Keratinocyte (primary cell): ENCODE data around the gene PLCL1. TPM values are rescaled to one million over a fixed set of nuclear protein-coding genes. Genes with fewer than 3 reads are reported as not detected.

Experiments
- DNase-seq: peaks from one replicate; pipeline ENCODE4 v3.0.0-alpha.2; 2011; ENCODE audit warnings: low read depth, missing footprints, low spot score
- FAIRE-seq: peaks from 2 replicates; lab custom pipeline; 2011; peaks lifted over from hg19 to GRCh38; lab: Jason Lieb, UNC
- H2AFZ ChIP-seq: 2 replicates; pipeline ENCODE4 v1.6.0; 2012; ENCODE audit warnings: low read length, control low read depth, inconsistent platforms; ENCODE audit not compliant: control insufficient read depth
- H3K27ac ChIP-seq: 2 replicates; pipeline ENCODE4 v1.5.1; 2011; ENCODE audit warnings: low read length; ENCODE audit not compliant: control insufficient read depth, insufficient read depth
- H3K27me3 ChIP-seq: 3 replicates; pipeline ENCODE4 v1.6.0; 2011; ENCODE audit warnings: low read length; ENCODE audit not compliant: control insufficient read depth, insufficient read depth; ENCODE audit errors: extremely low read depth
- H3K36me3 ChIP-seq, 2 experiments: 2 replicates in 1 of 2; 3 replicates in 1 of 2; pipeline ENCODE4 v1.5.1; 2011; ENCODE audit warnings: low read length in 2 of 2, mild to moderate bottlenecking in 1 of 2; ENCODE audit not compliant: control insufficient read depth in 2 of 2, insufficient read depth in 2 of 2; ENCODE audit errors: extremely low read depth in 1 of 2
- H3K4me1 ChIP-seq: 3 replicates; pipeline ENCODE4 v1.5.1; 2011; ENCODE audit warnings: low read length; ENCODE audit not compliant: control insufficient read depth, insufficient read depth; ENCODE audit errors: extremely low read depth
- H3K4me2 ChIP-seq: 3 replicates; pipeline ENCODE4 v1.6.0; 2011; ENCODE audit warnings: low read depth, low read length; ENCODE audit not compliant: control insufficient read depth, insufficient read depth; ENCODE audit errors: extremely low read depth
- H3K4me3 ChIP-seq, 3 experiments: fragments of 200-600 bp in 1 of 3; sonication (generic) in 1 of 3; 2 replicates in 2 of 3; 3 replicates in 1 of 3; pipeline ENCODE4 v1.5.1; 2011 to 2016; ENCODE audit warnings: low read length in 3 of 3, mild to moderate bottlenecking in 3 of 3, control low read depth in 2 of 3, inconsistent platforms in 1 of 3, low read depth in 1 of 3, mixed read lengths in 1 of 3, mixed run types in 1 of 3, moderate library complexity in 1 of 3; ENCODE audit not compliant: control insufficient read depth in 2 of 3, insufficient read depth in 2 of 3; ENCODE audit errors: extremely low read depth in 1 of 3
- H3K79me2 ChIP-seq: 2 replicates; pipeline ENCODE4 v1.6.0; 2012; ENCODE audit warnings: low read length; ENCODE audit not compliant: control insufficient read depth, insufficient read depth
- H3K9ac ChIP-seq: 3 replicates; pipeline ENCODE4 v1.6.0; 2011; ENCODE audit warnings: low read length; ENCODE audit not compliant: control insufficient read depth, insufficient read depth; ENCODE audit errors: extremely low read depth
- H3K9me1 ChIP-seq: 3 replicates; pipeline ENCODE4 v1.6.0; 2011; ENCODE audit warnings: low read length; ENCODE audit not compliant: control insufficient read depth, insufficient read depth; ENCODE audit errors: extremely low read depth
- H3K9me3 ChIP-seq: 2 replicates; pipeline ENCODE4 v1.5.1; 2012; ENCODE audit warnings: low read depth, low read length; ENCODE audit not compliant: control insufficient read depth
- H4K20me1 ChIP-seq: 3 replicates; pipeline ENCODE4 v1.6.0; 2011; ENCODE audit warnings: low read length; ENCODE audit not compliant: control insufficient read depth, insufficient read depth; ENCODE audit errors: extremely low read depth
- EZH2 ChIP-seq: IDR thresholded peaks from one replicate; pipeline ENCODE4 v1.6.1; 2012; ENCODE audit warnings: inconsistent platforms, mild to moderate bottlenecking, low read length, moderate library complexity
- dilution Hi-C: fragments of 300-500 bp; cut with MboI; formaldehyde crosslinking; loops from one replicate; pipeline ENCODE4 v1.7.0; 2020; ENCODE audit warnings: low sequenced_read_pairs; ENCODE audit not compliant: extremely low pct_ligation_motif_present
- polyA plus RNA-seq, 5 experiments: library from polyadenylated mRNA; depleted of rRNA in 3 of 5; stranded (reverse) in 3 of 5; stranded (forward) in 1 of 5; unstranded in 1 of 5; fragments of >200 nt; gene quantifications; 1 replicate in 1 of 5; 2 replicates in 3 of 5; 3 replicates in 1 of 5; pipeline versions ENCODE4 v1.2.1 to v1.2.3, GENCODE V29; 2011 to 2012; ENCODE audit warnings: missing spikeins in 2 of 5, low read depth in 1 of 5, low replicate concordance in 1 of 5
- TF ChIP-seq, protein P1 (sequence below), 3 experiments: IDR thresholded peaks in 1 of 3; conservative IDR thresholded peaks in 1 of 3; optimal IDR thresholded peaks in 1 of 3; 2 replicates in 2 of 3; 3 replicates in 1 of 3; pipeline versions ENCODE3 to v1.5.1; 2011; ENCODE audit warnings: low read length in 3 of 3, mild to moderate bottlenecking in 3 of 3, moderate library complexity in 2 of 3, control low read depth in 1 of 3, inconsistent platforms in 1 of 3; ENCODE audit not compliant: insufficient read depth in 2 of 3; ENCODE audit errors: extremely low read depth in 1 of 3

The PLCL1 gene
- polyA plus RNA-seq, 1 donor (not counting 4 experiments of a cell fraction or from before 2014, with no cell fraction given), result 0.01 TPM

DNA sequence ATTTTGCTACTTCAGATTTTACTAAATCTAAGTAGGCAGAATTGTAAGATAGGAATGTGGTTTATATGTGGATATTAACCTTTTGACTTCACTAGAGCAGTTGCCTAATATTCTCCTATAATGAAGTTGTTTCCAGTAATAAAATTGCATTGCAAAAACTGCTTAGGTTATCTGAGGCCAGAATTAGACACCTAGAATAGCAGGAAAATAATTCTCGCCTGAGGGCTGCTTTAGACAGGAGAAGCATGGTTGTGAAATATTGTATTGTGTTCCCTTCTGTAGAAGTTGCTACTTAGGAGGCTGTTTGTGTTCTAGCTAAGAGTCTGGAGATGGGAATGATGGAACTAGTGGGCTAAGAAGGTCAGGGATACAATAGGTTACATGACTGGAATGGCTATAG, 146.3 kb downstream of the PLCL1 start:
- no peaks in the 10 kb centered on the region for H3K79me2 ChIP-seq
- dilution Hi-C loops, result no loop called here
- FAIRE-seq (no peak), DNase-seq (no peak)
- H3K4me2 ChIP-seq, result no peak overlapping the region
- no peak overlapping the region for H3K27ac ChIP-seq
- H3K4me1 ChIP-seq, result no peaks in the 10 kb centered on the region
- no peak overlapping the region for H3K9ac ChIP-seq
- H4K20me1 ChIP-seq, result no peaks in the 10 kb centered on the region
- H3K4me3 ChIP-seq, result no peak overlapping the region
- TF ChIP-seq EZH2, result no peak
- TF ChIP-seq, protein P1, sequence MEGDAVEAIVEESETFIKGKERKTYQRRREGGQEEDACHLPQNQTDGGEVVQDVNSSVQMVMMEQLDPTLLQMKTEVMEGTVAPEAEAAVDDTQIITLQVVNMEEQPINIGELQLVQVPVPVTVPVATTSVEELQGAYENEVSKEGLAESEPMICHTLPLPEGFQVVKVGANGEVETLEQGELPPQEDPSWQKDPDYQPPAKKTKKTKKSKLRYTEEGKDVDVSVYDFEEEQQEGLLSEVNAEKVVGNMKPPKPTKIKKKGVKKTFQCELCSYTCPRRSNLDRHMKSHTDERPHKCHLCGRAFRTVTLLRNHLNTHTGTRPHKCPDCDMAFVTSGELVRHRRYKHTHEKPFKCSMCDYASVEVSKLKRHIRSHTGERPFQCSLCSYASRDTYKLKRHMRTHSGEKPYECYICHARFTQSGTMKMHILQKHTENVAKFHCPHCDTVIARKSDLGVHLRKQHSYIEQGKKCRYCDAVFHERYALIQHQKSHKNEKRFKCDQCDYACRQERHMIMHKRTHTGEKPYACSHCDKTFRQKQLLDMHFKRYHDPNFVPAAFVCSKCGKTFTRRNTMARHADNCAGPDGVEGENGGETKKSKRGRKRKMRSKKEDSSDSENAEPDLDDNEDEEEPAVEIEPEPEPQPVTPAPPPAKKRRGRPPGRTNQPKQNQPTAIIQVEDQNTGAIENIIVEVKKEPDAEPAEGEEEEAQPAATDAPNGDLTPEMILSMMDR (optimal IDR thresholded peaks at IDR 0.05 in 1 of 3, IDR thresholded peaks at IDR 0.05 in 1 of 3, conservative IDR thresholded peaks at IDR 0.05 in 1 of 3; ENCODE audit: extremely low read depth in 1 of 3, insufficient read depth in 2 of 3, low read length in 3 of 3), result no peak
- H3K27me3 ChIP-seq, result no peaks in the 10 kb centered on the region
- H3K9me1 ChIP-seq, result no peaks in the 10 kb centered on the region
- H3K36me3 ChIP-seq, result no peaks in the 10 kb centered on the region
- H3K9me3 ChIP-seq, result no peaks in the 10 kb centered on the region
- no peak overlapping the region for H2AFZ ChIP-seq

DNA sequence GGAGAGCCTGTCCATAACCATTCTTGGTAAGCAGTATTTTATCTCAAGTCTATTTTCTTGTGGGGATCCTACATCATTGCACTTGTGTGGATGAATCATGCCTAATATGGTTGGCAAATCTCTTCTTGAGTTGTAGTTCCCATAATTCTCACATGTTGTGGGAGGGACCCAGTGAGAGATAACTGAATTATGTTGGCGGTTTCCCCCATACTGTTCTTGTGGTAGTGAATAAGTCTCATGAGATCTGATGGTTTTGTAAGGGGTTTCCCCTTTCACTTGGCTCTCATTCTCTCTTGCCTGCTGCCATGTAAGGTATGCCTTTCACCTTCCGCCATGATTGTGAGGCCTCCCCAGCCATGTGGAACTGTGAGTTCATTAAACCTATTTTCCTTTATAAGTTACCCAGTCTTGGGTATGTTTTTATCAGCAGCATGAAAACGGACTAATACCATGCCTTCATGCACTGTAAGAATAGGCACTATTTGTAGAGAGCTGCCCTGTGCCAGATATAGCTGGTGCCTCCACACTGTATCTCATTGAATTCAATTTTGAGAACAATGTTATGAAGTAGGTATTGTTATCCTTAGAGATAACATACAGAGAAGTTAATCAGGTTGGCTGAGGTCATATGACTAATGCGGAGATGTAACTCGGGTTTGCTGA, 148.3 kb downstream of the PLCL1 start:
- dilution Hi-C loops, result no loop called here
- Histone ChIP-seq H3K9ac (no peak overlapping the region), H3K4me3 (no peak overlapping the region), H3K4me1 (no peaks in the 10 kb centered on the region), H3K27ac (no peak overlapping the region), H3K9me3 (no peaks in the 10 kb centered on the region), H3K9me1 (no peaks in the 10 kb centered on the region), H3K27me3 (no peaks in the 10 kb centered on the region), H4K20me1 (no peaks in the 10 kb centered on the region), H3K79me2 (no peaks in the 10 kb centered on the region), H3K36me3 (no peaks in the 10 kb centered on the region), H3K4me2 (no peak overlapping the region), H2AFZ (no peak overlapping the region)
- DNase-seq (no peak), FAIRE-seq (no peak)
- no peak for TF ChIP-seq EZH2
- TF ChIP-seq, protein P1 (optimal IDR thresholded peaks at IDR 0.05 in 1 of 3, IDR thresholded peaks at IDR 0.05 in 1 of 3, conservative IDR thresholded peaks at IDR 0.05 in 1 of 3; ENCODE audit: extremely low read depth in 1 of 3, insufficient read depth in 2 of 3, low read length in 3 of 3), result no peak
